ENCODE results near the gene PTF1A. TPM values are rescaled to one million over a fixed set of nuclear protein-coding genes. Genes with fewer than 3 reads are reported as not detected.

Gene PTF1A
- total RNA-seq, 1 experiment from 2014 or later = not detected

DNA sequence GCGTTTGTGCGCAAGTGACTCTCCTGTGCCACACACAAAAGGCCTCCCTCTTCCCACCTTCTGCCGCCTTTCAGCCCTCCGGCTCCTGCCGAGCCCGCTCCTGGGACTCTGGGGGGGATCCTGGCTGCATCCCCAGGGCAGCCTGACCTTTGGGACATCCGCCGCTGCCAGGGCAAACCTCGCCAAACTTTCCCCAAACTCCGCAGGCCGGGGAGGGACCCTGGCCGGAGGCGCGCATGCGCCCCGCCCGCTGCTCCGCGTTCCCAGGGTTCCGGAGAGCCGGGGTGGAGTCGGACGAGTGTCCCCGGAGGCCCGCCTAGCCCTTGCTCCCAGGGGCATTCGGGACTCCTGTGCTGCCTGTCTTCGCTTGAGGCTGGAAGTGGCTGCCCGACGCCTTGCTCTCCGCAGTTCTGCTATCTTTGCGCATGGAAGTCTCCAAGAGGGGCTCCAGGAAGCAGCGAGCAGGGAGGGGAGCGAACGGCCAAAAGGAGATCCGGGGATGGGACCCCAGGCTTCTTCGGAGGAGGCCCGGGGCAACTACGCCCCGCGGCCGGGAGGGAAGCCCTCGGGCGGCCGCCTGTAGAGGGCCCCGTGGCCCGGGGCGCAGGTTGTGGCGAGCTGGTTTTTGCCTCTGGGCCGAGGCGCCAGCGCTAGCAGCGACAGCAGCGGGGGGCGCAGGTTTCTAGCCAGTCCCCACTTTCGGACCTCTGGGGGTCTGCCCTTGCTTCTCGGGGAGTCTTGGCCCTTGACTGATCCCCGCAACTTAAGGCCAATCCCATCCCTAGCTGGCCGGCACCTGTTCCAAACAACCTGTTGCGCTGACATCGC, 7.0 kb downstream of the PTF1A start:
- intact Hi-C loops (cut with micrococcal nuclease; ENCODE audit: unreplicated experiment) = no loop called here
- H3K4me1 ChIP-seq (ENCODE audit: control insufficient read depth, insufficient read depth, low read length) = no peaks in the 10 kb centered on the region
- no peaks in the 10 kb centered on the region for H3K9me3 ChIP-seq (ENCODE audit: control insufficient read depth, insufficient read depth, low read depth, low read length)
- no TSS peak for BruUV-seq (replicated peaks)
- CTCF ChIA-PET = no interaction called here
- H3K27ac ChIP-seq (ENCODE audit: low read length) = no peak overlapping the region
- H3K4me3 ChIP-seq (ENCODE audit: low read depth in 2 of 2, low read length in 2 of 2) = peak overlapping the region; percentile 31 to 36
- H3K36me3 ChIP-seq (ENCODE audit: control insufficient read depth, insufficient read depth, low read length) = no peaks in the 10 kb centered on the region
- no peaks in the 10 kb centered on the region; the same call in 1 of the 2 replicates for H3K27me3 ChIP-seq (ENCODE audit: control insufficient read depth, insufficient read depth, low read length)
- DNase-seq (ENCODE audit: low read depth, low spot score) = no peak
- POLR2A ChIA-PET = no interaction called here
- TF ChIP-seq REST (IDR thresholded peaks at IDR 0.05; ENCODE audit: insufficient read depth in 1 of 2, low read depth in 2 of 2, low read length in 1 of 2) (no peak), POLR2AphosphoS5 (IDR thresholded peaks at IDR 0.05; ENCODE audit: low read depth, low read length) (no peak)
- ATAC-seq = peak; percentile 84
- in situ Hi-C loops (cut with HindIII; ENCODE audit: low pct_unique_long_range_greater_than_20kb, low sequenced_read_pairs) = no loop called here

GRCh38 chr10:23199768-23200511, 7.8 kb downstream of the PTF1A start:
- no peak for DNase-seq (ENCODE audit: low read depth, low spot score)
- POLR2A ChIA-PET = no interaction called here

More at GRCh38 chr10:23199768-23200511, 7.8 kb downstream of the PTF1A start:
- no peak overlapping the region for H3K27ac ChIP-seq (ENCODE audit: low read length)
- in situ Hi-C loops (cut with HindIII; ENCODE audit: low pct_unique_long_range_greater_than_20kb, low sequenced_read_pairs) (no loop called here), intact Hi-C loops (cut with micrococcal nuclease; ENCODE audit: unreplicated experiment) (no loop called here)
- H3K27me3 ChIP-seq (ENCODE audit: control insufficient read depth, insufficient read depth, low read length) = no peaks in the 10 kb centered on the region; the same call in 1 of the 2 replicates
- H3K4me1 ChIP-seq (ENCODE audit: control insufficient read depth, insufficient read depth, low read length) = no peaks in the 10 kb centered on the region
- no peaks in the 10 kb centered on the region for H3K9me3 ChIP-seq (ENCODE audit: control insufficient read depth, insufficient read depth, low read depth, low read length)
- no TSS peak for BruUV-seq (replicated peaks)
- H3K4me3 ChIP-seq (ENCODE audit: low read depth in 2 of 2, low read length in 2 of 2) = no peak overlapping the region
- ATAC-seq = no peak
- TF ChIP-seq SIN3A (IDR thresholded peaks at IDR 0.05; ENCODE audit: borderline replicate concordance, insufficient read depth, low read depth, low read length) (no peak), TCF7L2 (IDR thresholded peaks at IDR 0.05; ENCODE audit: low read depth, low read length) (no peak), REST (IDR thresholded peaks at IDR 0.05; ENCODE audit: insufficient read depth in 1 of 2, low read depth in 2 of 2, low read length in 1 of 2) (no peak), POLR2AphosphoS5 (IDR thresholded peaks at IDR 0.05; ENCODE audit: low read depth, low read length) (no peak)
- TF ChIP-seq, protein P1, sequence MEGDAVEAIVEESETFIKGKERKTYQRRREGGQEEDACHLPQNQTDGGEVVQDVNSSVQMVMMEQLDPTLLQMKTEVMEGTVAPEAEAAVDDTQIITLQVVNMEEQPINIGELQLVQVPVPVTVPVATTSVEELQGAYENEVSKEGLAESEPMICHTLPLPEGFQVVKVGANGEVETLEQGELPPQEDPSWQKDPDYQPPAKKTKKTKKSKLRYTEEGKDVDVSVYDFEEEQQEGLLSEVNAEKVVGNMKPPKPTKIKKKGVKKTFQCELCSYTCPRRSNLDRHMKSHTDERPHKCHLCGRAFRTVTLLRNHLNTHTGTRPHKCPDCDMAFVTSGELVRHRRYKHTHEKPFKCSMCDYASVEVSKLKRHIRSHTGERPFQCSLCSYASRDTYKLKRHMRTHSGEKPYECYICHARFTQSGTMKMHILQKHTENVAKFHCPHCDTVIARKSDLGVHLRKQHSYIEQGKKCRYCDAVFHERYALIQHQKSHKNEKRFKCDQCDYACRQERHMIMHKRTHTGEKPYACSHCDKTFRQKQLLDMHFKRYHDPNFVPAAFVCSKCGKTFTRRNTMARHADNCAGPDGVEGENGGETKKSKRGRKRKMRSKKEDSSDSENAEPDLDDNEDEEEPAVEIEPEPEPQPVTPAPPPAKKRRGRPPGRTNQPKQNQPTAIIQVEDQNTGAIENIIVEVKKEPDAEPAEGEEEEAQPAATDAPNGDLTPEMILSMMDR (IDR thresholded peaks at IDR 0.05) = no peak
- no peaks in the 10 kb centered on the region for H3K36me3 ChIP-seq (ENCODE audit: control insufficient read depth, insufficient read depth, low read length)
- CTCF ChIA-PET = no interaction called here
